ENCODE measurements around the gene ZNF75A.

ZNF75A gene

GRCh38 chr16:3364774-3365427 is 59.6 kb downstream of the ZNF75A start:
- TF ChIP-seq EP300 (IDR thresholded peaks at IDR 0.05; ENCODE audit: borderline replicate concordance) (no peak), CREB1 (IDR thresholded peaks at IDR 0.05; ENCODE audit: low read depth) (no peak), FOXM1 (IDR thresholded peaks at IDR 0.05; ENCODE audit: borderline replicate concordance, low read depth) (no peak), TCF12 (IDR thresholded peaks at IDR 0.05; ENCODE audit: low read depth) (0 out of 2 replicates have a peak, but pooled peaks have one; percentile 1), MAX (IDR thresholded peaks at IDR 0.05) (peak; percentile 36; the same call in 1 of the 2 replicates), REST (IDR thresholded peaks at IDR 0.05; ENCODE audit: low read depth) (no peak), EGR1 (IDR thresholded peaks at IDR 0.05) (no peak)

All from Ishikawa (cell line).